PC-9 (cell line): ENCODE data around the gene MAN1B1. TPM values are rescaled to one million over a fixed set of nuclear protein-coding genes. Genes with fewer than 3 reads are reported as not detected.
A peak's percentile ranks its signal among the peaks of the same experiment; 100 is the strongest.

ENCODE experiments used
- BruUV-seq: library from RNA; stranded (reverse); fragments of 400-500 nt; replicated peaks from 2 replicates; lab custom pipeline; 2021; lab: Mats Ljungman, UMichigan
- CTCF ChIA-PET: fragments of 300-600 bp; sonication (Branson Sonifier 250); formaldehyde crosslinking; loops from one replicate; lab custom pipeline; 2022; ENCODE audit warnings: antibody characterized with exemption; lab: Charles Lee
- POLR2A ChIA-PET: fragments of 300-600 bp; sonication (Branson Sonifier 250); formaldehyde crosslinking; loops from one replicate; lab custom pipeline; 2022; ENCODE audit warnings: antibody characterized with exemption; ENCODE audit not compliant: unreplicated experiment; lab: Charles Lee
- DNase-seq, 2 experiments: peaks; one replicate each; pipeline versions ENCODE4 v3.0.0 to v3.0.0-alpha.2; 2015 to 2022; ENCODE audit warnings: mixed read lengths in 1 of 2
- H2AFZ ChIP-seq: fragments of 200-600 bp; sonication (generic); 2 replicates; pipeline ENCODE4 v1.8.1; 2017; ENCODE audit warnings: antibody characterized with exemption
- H3F3A ChIP-seq: fragments of 200-600 bp; sonication (generic); 2 replicates; pipeline ENCODE4 v1.8.1; 2017; ENCODE audit warnings: antibody characterized with exemption, mild to moderate bottlenecking, low read depth; ENCODE audit not compliant: insufficient read depth
- H3K27ac ChIP-seq: fragments of 200-600 bp; sonication (generic); 2 replicates; pipeline ENCODE4 v1.6.1; 2016; ENCODE audit warnings: mixed run types
- H3K27me3 ChIP-seq: fragments of 200-600 bp; sonication (generic); 2 replicates; pipeline ENCODE4 v1.6.1; 2016; ENCODE audit warnings: low read depth, mixed run types; ENCODE audit not compliant: insufficient read depth
- H3K36me3 ChIP-seq: fragments of 200-600 bp; sonication (generic); 2 replicates; pipeline ENCODE4 v1.6.1; 2016; ENCODE audit warnings: low read depth, mixed run types
- H3K4me1 ChIP-seq: fragments of 200-600 bp; sonication (generic); replicated peaks from 2 replicates; pipeline ENCODE4 v1.6.1; 2016; ENCODE audit warnings: mixed run types; ENCODE audit not compliant: insufficient read depth
- H3K4me2 ChIP-seq: fragments of 200-600 bp; sonication (generic); 2 replicates; pipeline ENCODE4 v1.6.1; 2017; ENCODE audit warnings: mixed run types
- H3K4me3 ChIP-seq: fragments of 200-600 bp; sonication (generic); 2 replicates; pipeline ENCODE4 v1.6.1; 2016; ENCODE audit warnings: mixed run types
- H3K79me2 ChIP-seq: fragments of 200-600 bp; sonication (generic); 2 replicates; pipeline ENCODE4 v1.6.1; 2017; ENCODE audit warnings: low read depth, mixed run types
- H3K9me2 ChIP-seq: fragments of 200-600 bp; sonication (generic); 2 replicates; pipeline ENCODE4 v1.8.1; 2017; ENCODE audit warnings: mild to moderate bottlenecking; ENCODE audit not compliant: insufficient read depth
- H3K9me3 ChIP-seq: fragments of 200-600 bp; sonication (generic); 2 replicates; pipeline ENCODE4 v1.8.1; 2016; ENCODE audit warnings: low read depth; ENCODE audit not compliant: insufficient read depth
- H4K20me1 ChIP-seq: fragments of 200-600 bp; sonication (generic); 2 replicates; pipeline ENCODE4 v1.8.1; 2017; ENCODE audit not compliant: insufficient read depth
- CTCF ChIP-seq: fragments of 200-600 bp; sonication (generic); conservative IDR thresholded peaks from 2 replicates; pipeline ENCODE4 v1.6.1; 2017; ENCODE audit warnings: mixed run types, antibody characterized with exemption, mild to moderate bottlenecking, moderate library complexity
- EZH2 ChIP-seq: fragments of 200-600 bp; sonication (generic); IDR thresholded peaks from 2 replicates; pipeline ENCODE4 v1.8.0; 2017; ENCODE audit warnings: antibody characterized with exemption, low read depth
- intact Hi-C: fragments of 100-400 bp; cut with micrococcal nuclease; formaldehyde crosslinking; loops from one replicate; pipeline ENCODE4 v1.10.0; 2022; ENCODE audit not compliant: unreplicated experiment
- total RNA-seq: library from RNA; stranded (reverse); gene quantifications from 2 replicates; pipeline ENCODE4 v1.2.3, GENCODE V29; 2021

MAN1B1 gene
- total RNA-seq, 1 experiment from 2014 or later: 79.3 TPM

GRCh38 chr9:137084526-137084925, 2.3 kb upstream of the MAN1B1 start:
- Histone ChIP-seq H3K9me2 (no peaks in the 10 kb centered on the region), H3K9me3 (no peaks in the 10 kb centered on the region), H4K20me1 (0 out of 2 replicates have a peak, but pooled peaks cover 4% of the 10 kb centered on the region), H3K4me2 (no peak overlapping the region), H3K36me3 (no peaks in the 10 kb centered on the region), H2AFZ (no peak overlapping the region), H3K4me1 (peaks cover 39% of the 10 kb centered on the region), H3F3A (peaks cover 33% of the 10 kb centered on the region), H3K27me3 (no peaks in the 10 kb centered on the region), H3K4me3 (no peak overlapping the region), H3K79me2 (peaks cover 14% of the 10 kb centered on the region), H3K27ac (no peak overlapping the region; the same call in 1 of the 2 replicates)
- BruUV-seq: no TSS peak
- ChIA-PET CTCF (interaction anchor here (0.6 kb wide), 1 partner anchor 38 kb away, joined by 13 read pairs; no protein-coding TSS in a partner anchor), POLR2A (interaction anchor here (0.7 kb wide), 1 partner anchor 14 kb away, joined by 5 read pairs; the partner anchor contains the start of gene SAPCD2)
- intact Hi-C loops: no loop called here
- TF ChIP-seq CTCF (no peak), EZH2 (no peak)
- no peak for DNase-seq

GRCh38 chr9:137085920-137086530, 760 bp upstream of the MAN1B1 start:
- Histone ChIP-seq H3K27me3 (no peaks in the 10 kb centered on the region), H3K4me2 (peak overlapping the region; percentile 72), H3K36me3 (no peaks in the 10 kb centered on the region), H3K9me3 (no peaks in the 10 kb centered on the region), H3K27ac (peak overlapping the region; percentile 80), H2AFZ (peak overlapping the region; percentile 81), H3K4me1 (peaks cover 39% of the 10 kb centered on the region), H3K79me2 (peaks cover 14% of the 10 kb centered on the region), H3K9me2 (no peaks in the 10 kb centered on the region), H3F3A (peaks cover 33% of the 10 kb centered on the region), H3K4me3 (peak overlapping the region; percentile 88), H4K20me1 (0 out of 2 replicates have a peak, but pooled peaks cover 4% of the 10 kb centered on the region)
- intact Hi-C loops: loop anchor here (1.0 kb wide), 1 partner anchor 16 kb away; the partner anchor contains the start of gene SAPCD2
- TF ChIP-seq EZH2: no peak
- TF ChIP-seq CTCF: no peak
- ChIA-PET POLR2A (interaction anchor here (0.5 to 2.1 kb wide), 10 partner anchors 15 to 831 kb away, joined by 3 to 20 read pairs (median 6); partner anchors contain the start of genes SAPCD2 and TUBB4B), CTCF (interaction anchor here (0.6 to 1.5 kb wide), 4 partner anchors 18 to 138 kb away, joined by 3 to 5 read pairs (median 3); no protein-coding TSS in a partner anchor)
- BruUV-seq: TSS peak; percentile 83
- DNase-seq: peak; percentile 40 to 54

- H3K9me3 ChIP-seq: no peaks in the 10 kb centered on the region
- no peaks in the 10 kb centered on the region for H3K36me3 ChIP-seq
- 0 out of 2 replicates have a peak overlapping the region, but pooled peaks have one; percentile 22 for H3K27ac ChIP-seq
- H3K9me2 ChIP-seq: no peaks in the 10 kb centered on the region
- H4K20me1 ChIP-seq: 0 out of 2 replicates have a peak, but pooled peaks cover 4% of the 10 kb centered on the region
- TSS peak; percentile 24 for BruUV-seq
- H3K4me3 ChIP-seq: peak overlapping the region; percentile 74
- peaks cover 39% of the 10 kb centered on the region for H3K4me1 ChIP-seq
- peaks cover 14% of the 10 kb centered on the region for H3K79me2 ChIP-seq
- CTCF ChIA-PET: no interaction called here
- no peaks in the 10 kb centered on the region for H3K27me3 ChIP-seq
- peaks cover 33% of the 10 kb centered on the region for H3F3A ChIP-seq
- peak in 1 of 2 experiments; percentile 17 for DNase-seq
- POLR2A ChIA-PET: interaction anchor here (0.5 to 2.1 kb wide), 5 partner anchors 17 to 215 kb away, joined by 3 to 15 read pairs (median 4); partner anchors contain the start of genes NRARP and SAPCD2
- intact Hi-C loops: no loop called here
- H3K4me2 ChIP-seq: peak overlapping the region; percentile 87
- peak overlapping the region; percentile 91 for H2AFZ ChIP-seq
- no peak for TF ChIP-seq EZH2
- TF ChIP-seq CTCF: no peak
Measured at GRCh38 chr9:137087409-137087925, 682 bp downstream of the MAN1B1 start.
